GM19238 (cell line): ENCODE results near the gene LSM11.

Experiments used
- DNase-seq: peaks from one replicate; pipeline ENCODE4 v3.0.0; 2011; ENCODE audit warnings: low spot score; ENCODE audit not compliant: insufficient read length

LSM11 gene

GRCh38 chr5:157767689-157768088, 24.2 kb downstream of the LSM11 start:
- DNase-seq = no peak

GRCh38 chr5:157770665-157771064, 27.2 kb downstream of the LSM11 start:
- DNase-seq = no peak

GRCh38 chr5:157772127-157772526, 28.6 kb downstream of the LSM11 start:
- no peak for DNase-seq

GRCh38 chr5:157778121-157778805, 34.8 kb downstream of the LSM11 start:
- no peak for DNase-seq

GRCh38 chr5:157779221-157779620, 35.7 kb downstream of the LSM11 start:
- no peak for DNase-seq

GRCh38 chr5:157785801-157786200, 42.3 kb downstream of the LSM11 start:
- DNase-seq = no peak

- no peak for DNase-seq
Measured at GRCh38 chr5:157793301-157793700, 49.8 kb downstream of the LSM11 start.

- DNase-seq = no peak
Measured at GRCh38 chr5:157799578-157799977, 56.1 kb downstream of the LSM11 start.

- no peak for DNase-seq
Measured at GRCh38 chr5:157800137-157800536, 56.6 kb downstream of the LSM11 start.

GRCh38 chr5:157802736-157803135, 59.2 kb downstream of the LSM11 start:
- no peak for DNase-seq

- no peak for DNase-seq
Measured at GRCh38 chr5:157808043-157808442, 64.5 kb downstream of the LSM11 start.
